Measurements from ENCODE around the gene ST6GALNAC6. TPM values are rescaled to one million over a fixed set of nuclear protein-coding genes. Genes with fewer than 3 reads are reported as not detected.
A peak's percentile ranks its signal among the peaks of the same experiment; 100 is the strongest.

ST6GALNAC6 gene
- total and polyA plus RNA-seq, 10 donors, result 29.0 to 118 (median 71.6) TPM

GRCh38 chr9:127858041-127858512 is 41.3 kb downstream of the ST6GALNAC6 start:
- peak overlapping the region; percentile 19 to 91 (median 86) for H3K27ac ChIP-seq
- H3K4me1 ChIP-seq, result peaks cover 73 to 100% (median 91%) of the 10 kb centered on the region in 6 donors
- no peaks in the 10 kb centered on the region for H3K36me3 ChIP-seq
- 23 to 35% (median 34%) methylated on average over 7 to 12 of the region's 12 CpGs for WGBS, 5 donors
- no peak for DNase-seq
- no peak overlapping the region for H3K4me3 ChIP-seq
- intact Hi-C loops (cut with DNase I; ENCODE audit: low total_unique reads), result no loop called here
- no peaks in the 10 kb centered on the region for H3K9me3 ChIP-seq
- TF ChIP-seq, protein P1, sequence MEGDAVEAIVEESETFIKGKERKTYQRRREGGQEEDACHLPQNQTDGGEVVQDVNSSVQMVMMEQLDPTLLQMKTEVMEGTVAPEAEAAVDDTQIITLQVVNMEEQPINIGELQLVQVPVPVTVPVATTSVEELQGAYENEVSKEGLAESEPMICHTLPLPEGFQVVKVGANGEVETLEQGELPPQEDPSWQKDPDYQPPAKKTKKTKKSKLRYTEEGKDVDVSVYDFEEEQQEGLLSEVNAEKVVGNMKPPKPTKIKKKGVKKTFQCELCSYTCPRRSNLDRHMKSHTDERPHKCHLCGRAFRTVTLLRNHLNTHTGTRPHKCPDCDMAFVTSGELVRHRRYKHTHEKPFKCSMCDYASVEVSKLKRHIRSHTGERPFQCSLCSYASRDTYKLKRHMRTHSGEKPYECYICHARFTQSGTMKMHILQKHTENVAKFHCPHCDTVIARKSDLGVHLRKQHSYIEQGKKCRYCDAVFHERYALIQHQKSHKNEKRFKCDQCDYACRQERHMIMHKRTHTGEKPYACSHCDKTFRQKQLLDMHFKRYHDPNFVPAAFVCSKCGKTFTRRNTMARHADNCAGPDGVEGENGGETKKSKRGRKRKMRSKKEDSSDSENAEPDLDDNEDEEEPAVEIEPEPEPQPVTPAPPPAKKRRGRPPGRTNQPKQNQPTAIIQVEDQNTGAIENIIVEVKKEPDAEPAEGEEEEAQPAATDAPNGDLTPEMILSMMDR (IDR thresholded peaks at IDR 0.05 in 8 of 11, conservative IDR thresholded peaks at IDR 0.05 in 3 of 11), result no peak
- TF ChIP-seq POLR2AphosphoS5 (IDR thresholded peaks at IDR 0.05), result peak; percentile 9 to 80 (median 65)
- no peaks in the 10 kb centered on the region for H3K27me3 ChIP-seq (replicated peaks in 1 of 7)

GRCh38 chr9:127857278-127857677 is 42.1 kb downstream of the ST6GALNAC6 start:
- Histone ChIP-seq H3K27me3 (replicated peaks in 1 of 7) (no peaks in the 10 kb centered on the region), H3K4me3 (no peak overlapping the region), H3K27ac (peak overlapping the region; percentile 19 to 91 (median 86)), H3K36me3 (no peaks in the 10 kb centered on the region), H3K4me1 (peaks cover 65 to 100% (median 88%) of the 10 kb centered on the region in 6 donors), H3K9me3 (no peaks in the 10 kb centered on the region)
- no peak for DNase-seq
- no peak for TF ChIP-seq POLR2AphosphoS5 (IDR thresholded peaks at IDR 0.05)
- TF ChIP-seq, protein P1 (IDR thresholded peaks at IDR 0.05 in 8 of 11, conservative IDR thresholded peaks at IDR 0.05 in 3 of 11), result no peak
- no peak for TF ChIP-seq POLR2A (IDR thresholded peaks at IDR 0.05)
- WGBS, 5 donors, result 26 to 45% (median 45%) methylated on average over 4 of the region's 4 CpGs
- intact Hi-C loops (cut with DNase I; ENCODE audit: low total_unique reads), result no loop called here

GRCh38 chr9:127856729-127857116 is 42.7 kb downstream of the ST6GALNAC6 start:
- Histone ChIP-seq H3K27ac (peak overlapping the region; percentile 54 to 91 (median 86)), H3K27me3 (replicated peaks in 1 of 7) (no peaks in the 10 kb centered on the region), H3K36me3 (peaks cover 0 to 4% (median 0%) of the 10 kb centered on the region in 6 donors), H3K4me1 (peaks cover 60 to 100% (median 88%) of the 10 kb centered on the region in 6 donors), H3K9me3 (no peaks in the 10 kb centered on the region), H3K4me3 (no peak overlapping the region)
- intact Hi-C loops (cut with DNase I; ENCODE audit: low total_unique reads), result no loop called here
- DNase-seq, result no peak
- TF ChIP-seq POLR2AphosphoS5 (IDR thresholded peaks at IDR 0.05) (no peak), POLR2A (IDR thresholded peaks at IDR 0.05) (no peak)
- TF ChIP-seq, protein P1 (IDR thresholded peaks at IDR 0.05 in 8 of 11, conservative IDR thresholded peaks at IDR 0.05 in 3 of 11), result no peak
- WGBS, 5 donors, result 68 to 80% (median 75%) methylated on average over 4 to 8 of the region's 8 CpGs

- Histone ChIP-seq H3K27me3 (replicated peaks in 1 of 7) (no peaks in the 10 kb centered on the region), H3K36me3 (peaks cover 0 to 4% (median 0%) of the 10 kb centered on the region in 6 donors), H3K4me1 (peaks cover 55 to 100% (median 88%) of the 10 kb centered on the region in 6 donors), H3K4me3 (no peak overlapping the region), H3K9me3 (no peaks in the 10 kb centered on the region), H3K27ac (peak overlapping the region; percentile 54 to 91 (median 86))
- DNase-seq, result no peak
- intact Hi-C loops (cut with DNase I; ENCODE audit: low total_unique reads), result no loop called here
- TF ChIP-seq POLR2A (IDR thresholded peaks at IDR 0.05) (no peak), POLR2AphosphoS5 (IDR thresholded peaks at IDR 0.05) (peak in 2 of 3 donors; percentile 28 to 45)
- WGBS, 5 donors, result 50 to 66% (median 56%) methylated on average over 10 to 11 of the region's 11 CpGs
These were observed 43.2 kb downstream of the ST6GALNAC6 start for GRCh38 chr9:127856094-127856728.

All from spleen (tissue), 11 donors.